Neural progenitor cell (in vitro differentiated cells): Measurements from ENCODE around the gene FOXL2NB. TPM values are rescaled to one million over a fixed set of nuclear protein-coding genes. Genes with fewer than 3 reads are reported as not detected.
A peak's percentile ranks its signal among the peaks of the same experiment; 100 is the strongest.

ENCODE experiments used
- DNase-seq: peaks from one replicate; pipeline ENCODE4 v3.0.0-alpha.2; 2016; ENCODE audit warnings: low spot score
- H2AFZ ChIP-seq: fragments of 200-600 bp; sonication (generic); replicated peaks from 2 replicates; pipeline ENCODE4 v1.6.1; 2016; ENCODE audit warnings: antibody characterized with exemption
- H3F3A ChIP-seq: fragments of 200-600 bp; sonication (generic); 2 replicates; pipeline ENCODE4 v1.6.1; 2016; ENCODE audit warnings: antibody characterized with exemption, low read depth
- H3K27ac ChIP-seq: fragments of 200-600 bp; sonication (generic); 2 replicates; pipeline ENCODE4 v1.5.1; 2016; ENCODE audit warnings: mild to moderate bottlenecking
- H3K27me3 ChIP-seq: fragments of 200-600 bp; sonication (generic); 2 replicates; pipeline ENCODE4 v1.6.1; 2016; ENCODE audit warnings: mild to moderate bottlenecking, moderate library complexity
- H3K36me3 ChIP-seq: fragments of 200-600 bp; sonication (generic); 2 replicates; pipeline ENCODE4 v1.5.1; 2016
- H3K4me1 ChIP-seq: fragments of 200-600 bp; sonication (generic); 2 replicates; pipeline ENCODE4 v1.6.1; 2016; ENCODE audit warnings: mixed run types
- H3K4me2 ChIP-seq: fragments of 200-600 bp; sonication (generic); 2 replicates; pipeline ENCODE4 v1.6.1; 2016
- H3K4me3 ChIP-seq: fragments of 200-600 bp; sonication (generic); 2 replicates; pipeline ENCODE4 v1.5.1; 2016
- H3K79me2 ChIP-seq: fragments of 200-600 bp; sonication (generic); 2 replicates; pipeline ENCODE4 v1.6.1; 2016; ENCODE audit warnings: low read depth
- H3K9ac ChIP-seq: fragments of 200-600 bp; sonication (generic); 2 replicates; pipeline ENCODE4 v1.6.1; 2016
- H3K9me3 ChIP-seq: fragments of 200-600 bp; sonication (generic); 2 replicates; pipeline ENCODE4 v1.5.1; 2016; ENCODE audit warnings: low read depth
- H4K20me1 ChIP-seq: fragments of 200-600 bp; sonication (generic); 2 replicates; pipeline ENCODE4 v1.6.1; 2016; ENCODE audit warnings: low read depth
- H3K27ac Mint-ChIP-seq: 3 replicates; pipeline ENCODE4 v1.8.0; 2021; ENCODE audit warnings: mixed read lengths
- H3K27me3 Mint-ChIP-seq: 2 replicates; pipeline ENCODE4 v1.8.0; 2022; ENCODE audit warnings: low read depth, mild to moderate bottlenecking, inconsistent platforms, moderate library complexity, mixed read lengths; ENCODE audit not compliant: insufficient read depth
- H3K36me3 Mint-ChIP-seq: 3 replicates; pipeline ENCODE4 v1.8.0; 2021; ENCODE audit warnings: mixed read lengths
- H3K4me1 Mint-ChIP-seq: 3 replicates; pipeline ENCODE4 v1.8.0; 2021; ENCODE audit warnings: mixed read lengths
- H3K4me3 Mint-ChIP-seq: 3 replicates; pipeline ENCODE4 v1.8.0; 2021; ENCODE audit warnings: mild to moderate bottlenecking, moderate library complexity, mixed read lengths
- H3K9me3 Mint-ChIP-seq: 3 replicates; pipeline ENCODE4 v1.8.0; 2020; ENCODE audit warnings: mixed read lengths
- EZH2 ChIP-seq: fragments of 200-600 bp; sonication (generic); IDR thresholded peaks from 2 replicates; pipeline ENCODE4 v1.6.1; 2017; ENCODE audit warnings: antibody characterized with exemption, mild to moderate bottlenecking, moderate library complexity
- EZH2phosphoT487 ChIP-seq: fragments of 200-600 bp; sonication (generic); IDR thresholded peaks from 2 replicates; pipeline ENCODE4 v1.6.1; 2017; ENCODE audit warnings: antibody characterized with exemption
- total RNA-seq: library from RNA; depleted of rRNA; stranded (reverse); fragments of >200 nt; gene quantifications from 2 replicates; pipeline ENCODE4 v1.2.3, GENCODE V29; 2015; ENCODE audit warnings: low replicate concordance
- TF ChIP-seq, protein P1 (sequence below): fragments of 200-600 bp; sonication (generic); IDR thresholded peaks from 2 replicates; pipeline ENCODE4 v1.5.1; 2017; ENCODE audit warnings: antibody characterized with exemption, mild to moderate bottlenecking

Gene FOXL2NB
- total RNA-seq, 1 donor from 2014 or later, result 0.09 TPM

DNA sequence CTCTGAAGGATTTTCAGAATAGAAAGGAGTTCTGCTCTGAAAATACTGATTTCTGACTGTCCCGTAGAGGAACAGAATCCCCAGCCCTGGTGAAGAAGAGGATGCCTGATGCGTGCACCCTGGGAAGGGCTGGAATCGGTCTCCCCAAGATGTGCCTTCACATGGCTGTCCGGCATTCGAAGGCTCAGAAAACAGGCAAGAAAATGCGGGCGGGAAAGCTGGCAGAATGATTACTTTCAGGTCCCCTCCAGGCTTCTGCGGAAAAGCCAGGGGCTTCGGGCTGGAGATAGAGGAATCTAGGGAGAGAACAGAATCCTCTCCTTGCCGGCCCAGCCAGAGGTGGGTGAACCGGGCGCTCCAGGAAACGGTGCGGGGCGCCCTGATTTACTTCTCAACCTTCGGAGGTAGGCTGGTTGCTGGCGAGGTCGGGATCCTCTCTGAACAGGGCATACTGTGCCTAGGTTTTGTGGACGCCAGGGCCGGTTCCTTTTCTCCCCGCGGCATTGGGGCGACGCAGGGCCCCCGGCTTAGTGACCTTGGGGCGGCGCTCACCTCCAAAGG, 2.5 kb downstream of the FOXL2NB start:
- Histone ChIP-seq H2AFZ (peak overlapping the region; percentile 93), H3K27ac (no peak overlapping the region), H3K79me2 (no peaks in the 10 kb centered on the region), H4K20me1 (peaks cover 70% of the 10 kb centered on the region), H3F3A (peaks cover 11% of the 10 kb centered on the region), H3K9me3 (no peaks in the 10 kb centered on the region), H3K27me3 (peaks cover 100% of the 10 kb centered on the region), H3K4me2 (peak overlapping the region; percentile 93), H3K9ac (no peak overlapping the region), H3K4me3 (peak overlapping the region; percentile 51), H3K4me1 (peaks cover 33% of the 10 kb centered on the region), H3K36me3 (no peaks in the 10 kb centered on the region)
- H3K9me3 Mint-ChIP-seq, result no peaks in the 10 kb centered on the region
- no peak overlapping the region for H3K27ac Mint-ChIP-seq
- TF ChIP-seq EZH2phosphoT487, result no peak
- TF ChIP-seq EZH2, result no peak
- TF ChIP-seq, protein P1, sequence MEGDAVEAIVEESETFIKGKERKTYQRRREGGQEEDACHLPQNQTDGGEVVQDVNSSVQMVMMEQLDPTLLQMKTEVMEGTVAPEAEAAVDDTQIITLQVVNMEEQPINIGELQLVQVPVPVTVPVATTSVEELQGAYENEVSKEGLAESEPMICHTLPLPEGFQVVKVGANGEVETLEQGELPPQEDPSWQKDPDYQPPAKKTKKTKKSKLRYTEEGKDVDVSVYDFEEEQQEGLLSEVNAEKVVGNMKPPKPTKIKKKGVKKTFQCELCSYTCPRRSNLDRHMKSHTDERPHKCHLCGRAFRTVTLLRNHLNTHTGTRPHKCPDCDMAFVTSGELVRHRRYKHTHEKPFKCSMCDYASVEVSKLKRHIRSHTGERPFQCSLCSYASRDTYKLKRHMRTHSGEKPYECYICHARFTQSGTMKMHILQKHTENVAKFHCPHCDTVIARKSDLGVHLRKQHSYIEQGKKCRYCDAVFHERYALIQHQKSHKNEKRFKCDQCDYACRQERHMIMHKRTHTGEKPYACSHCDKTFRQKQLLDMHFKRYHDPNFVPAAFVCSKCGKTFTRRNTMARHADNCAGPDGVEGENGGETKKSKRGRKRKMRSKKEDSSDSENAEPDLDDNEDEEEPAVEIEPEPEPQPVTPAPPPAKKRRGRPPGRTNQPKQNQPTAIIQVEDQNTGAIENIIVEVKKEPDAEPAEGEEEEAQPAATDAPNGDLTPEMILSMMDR, result no peak
- peak; percentile 32 for DNase-seq
- H3K36me3 Mint-ChIP-seq, result no peaks in the 10 kb centered on the region
- H3K4me1 Mint-ChIP-seq, result peaks cover 17% of the 10 kb centered on the region
- H3K27me3 Mint-ChIP-seq, result peaks cover 63% of the 10 kb centered on the region
- peak overlapping the region; percentile 67 for H3K4me3 Mint-ChIP-seq

DNA sequence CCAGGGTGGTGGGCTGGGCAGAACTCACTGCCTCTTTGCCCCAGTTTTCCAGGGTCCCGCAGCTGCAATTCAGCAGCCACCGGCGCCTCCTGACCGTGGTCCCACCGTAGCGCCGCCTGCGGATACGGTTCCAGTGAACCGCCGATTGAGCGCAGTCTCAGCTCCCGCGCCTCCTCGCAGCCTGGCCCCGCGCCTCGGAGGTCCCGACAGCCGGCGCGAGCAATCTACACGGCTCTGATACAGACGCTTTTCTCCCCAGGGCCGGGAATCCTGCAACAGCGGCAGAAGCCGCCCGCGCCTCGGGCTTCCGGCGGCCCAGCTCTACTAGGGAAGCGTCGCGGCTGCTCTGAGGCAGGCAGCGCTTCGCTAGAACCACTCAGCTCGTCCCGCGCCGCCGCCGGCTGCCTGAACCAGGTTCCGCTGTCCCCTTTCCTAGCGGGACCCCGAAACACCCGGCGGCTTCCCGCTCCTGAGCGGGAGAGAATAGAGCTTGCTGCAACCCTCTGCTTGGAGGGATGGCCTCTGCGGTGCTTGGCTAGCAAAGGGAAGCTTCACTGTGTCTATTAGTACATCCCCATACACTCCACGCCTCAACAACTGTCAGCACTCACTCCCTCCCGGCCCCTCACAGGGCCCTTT, 3.1 kb downstream of the FOXL2NB start:
- H3K9me3 ChIP-seq, result no peaks in the 10 kb centered on the region
- TF ChIP-seq EZH2, result peak; percentile 98
- TF ChIP-seq, protein P1, result no peak
- peak; percentile 96 for TF ChIP-seq EZH2phosphoT487
- peaks cover 64% of the 10 kb centered on the region for H4K20me1 ChIP-seq
- H3F3A ChIP-seq, result peaks cover 5% of the 10 kb centered on the region
- H3K4me1 ChIP-seq, result peaks cover 27% of the 10 kb centered on the region
- Mint-ChIP-seq H3K27me3 (peaks cover 58% of the 10 kb centered on the region), H3K36me3 (no peaks in the 10 kb centered on the region), H3K9me3 (no peaks in the 10 kb centered on the region), H3K4me3 (peak overlapping the region; percentile 79), H3K4me1 (peaks cover 14% of the 10 kb centered on the region), H3K27ac (no peak overlapping the region)
- H3K9ac ChIP-seq, result no peak overlapping the region
- H2AFZ ChIP-seq, result peak overlapping the region; percentile 93
- no peaks in the 10 kb centered on the region for H3K79me2 ChIP-seq
- peak overlapping the region; percentile 93 for H3K4me2 ChIP-seq
- no peaks in the 10 kb centered on the region for H3K36me3 ChIP-seq
- H3K4me3 ChIP-seq, result peak overlapping the region; percentile 51
- H3K27ac ChIP-seq, result no peak overlapping the region
- peaks cover 100% of the 10 kb centered on the region for H3K27me3 ChIP-seq
- DNase-seq, result peak; percentile 77

DNA sequence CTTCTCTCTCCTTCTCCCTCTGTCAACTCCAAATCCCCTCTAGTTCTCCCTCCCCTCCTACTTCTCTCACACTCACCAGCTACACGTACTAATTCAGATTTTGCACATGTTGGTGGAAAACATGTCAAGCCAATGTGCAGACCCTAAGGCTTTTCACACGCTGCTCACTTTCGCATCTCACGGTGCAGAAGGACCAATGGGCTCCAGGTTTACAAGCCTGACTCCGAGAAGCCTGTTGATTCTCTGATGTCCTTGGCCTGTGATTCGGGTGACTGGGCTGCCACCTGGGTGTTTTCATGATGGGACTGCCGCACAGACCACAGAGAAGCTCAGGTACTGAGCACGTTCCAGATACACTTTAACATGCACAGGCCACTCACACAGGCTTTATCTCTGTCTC, 3.7 kb downstream of the FOXL2NB start:
- no peaks in the 10 kb centered on the region for H3K9me3 Mint-ChIP-seq
- Histone ChIP-seq H2AFZ (no peak overlapping the region), H3K79me2 (no peaks in the 10 kb centered on the region), H3K4me1 (peaks cover 26% of the 10 kb centered on the region), H3K36me3 (no peaks in the 10 kb centered on the region), H4K20me1 (peaks cover 62% of the 10 kb centered on the region), H3K4me3 (peak overlapping the region; percentile 51), H3K27me3 (peaks cover 100% of the 10 kb centered on the region), H3K27ac (no peak overlapping the region), H3K9ac (no peak overlapping the region), H3K9me3 (no peaks in the 10 kb centered on the region), H3F3A (peaks cover 3% of the 10 kb centered on the region), H3K4me2 (peak overlapping the region; percentile 93)
- no peak overlapping the region for H3K27ac Mint-ChIP-seq
- peak overlapping the region; percentile 79 for H3K4me3 Mint-ChIP-seq
- TF ChIP-seq EZH2, result no peak
- TF ChIP-seq EZH2phosphoT487, result no peak
- TF ChIP-seq, protein P1, result no peak
- no peak for DNase-seq
- peaks cover 12% of the 10 kb centered on the region for H3K4me1 Mint-ChIP-seq
- peaks cover 58% of the 10 kb centered on the region for H3K27me3 Mint-ChIP-seq
- no peaks in the 10 kb centered on the region for H3K36me3 Mint-ChIP-seq
